Measurements from ENCODE around the gene SFRP4.
A peak's percentile ranks its signal among the peaks of the same experiment; 100 is the strongest.
"Not testable (repeated sequence)": the region's sequence is repeated elsewhere in the genome, so short reads cannot be mapped to it uniquely, and the experiment has no call there.

The SFRP4 gene

GRCh38 chr7:37954217-37954616 is 37.6 kb upstream of the SFRP4 start:
- WGBS (ENCODE audit: insufficient coverage) = no CpG with 5 or more reads among the region's 1 CpG
- POLR2A ChIA-PET; H3K4me3 ChIP-seq (ENCODE audit: control insufficient read depth in 1 of 7, extremely low read depth in 1 of 7, insufficient read depth in 4 of 7, low read depth in 2 of 7, low read length in 6 of 7); H3K27ac ChIP-seq (ENCODE audit: insufficient read depth in 1 of 2, low read depth in 1 of 2, low read length in 2 of 2, poor library complexity in 1 of 2, severe bottlenecking in 2 of 2); H3K27me3 ChIP-seq (replicated peaks in 2 of 5; ENCODE audit: control insufficient read depth in 4 of 5, insufficient read depth in 5 of 5, low read length in 4 of 5); CTCF ChIA-PET; H3K9me3 ChIP-seq (ENCODE audit: control extremely low read depth in 1 of 5, control insufficient read depth in 4 of 5, insufficient read depth in 2 of 5, low read depth in 1 of 5, low read length in 4 of 5); DNase-seq: not testable (repeated sequence)
- H3K36me3 ChIP-seq (ENCODE audit: control insufficient read depth in 4 of 4, insufficient read depth in 4 of 4, low read length in 3 of 4) = peaks cover 0 to 22% (median 9%) of the 10 kb centered on the region in 4 experiments
- peaks cover 0 to 15% (median 5%) of the 10 kb centered on the region in 4 experiments for H3K4me1 ChIP-seq (ENCODE audit: control extremely low read depth in 1 of 4, control insufficient read depth in 4 of 4, insufficient read depth in 4 of 4, low read length in 3 of 4)

- H3K36me3 ChIP-seq (ENCODE audit: control insufficient read depth in 4 of 4, insufficient read depth in 4 of 4, low read length in 3 of 4) = peaks cover 0 to 32% (median 10%) of the 10 kb centered on the region in 4 experiments
- POLR2A ChIA-PET = no interaction called here
- no CpG with 5 or more reads among the region's 2 CpGs for WGBS (ENCODE audit: insufficient coverage)
- no peaks in the 10 kb centered on the region for H3K9me3 ChIP-seq (ENCODE audit: control extremely low read depth in 1 of 5, control insufficient read depth in 4 of 5, insufficient read depth in 2 of 5, low read depth in 1 of 5, low read length in 4 of 5)
- H3K27me3 ChIP-seq (replicated peaks in 2 of 5; ENCODE audit: control insufficient read depth in 4 of 5, insufficient read depth in 5 of 5, low read length in 4 of 5) = no peaks in the 10 kb centered on the region
- H3K4me1 ChIP-seq (ENCODE audit: control extremely low read depth in 1 of 4, control insufficient read depth in 4 of 4, insufficient read depth in 4 of 4, low read length in 3 of 4) = peaks cover 0 to 15% (median 5%) of the 10 kb centered on the region in 4 experiments
- DNase-seq = peak in 2 of 3 donors; percentile 36 to 52
- H3K27ac ChIP-seq (ENCODE audit: insufficient read depth in 1 of 2, low read depth in 1 of 2, low read length in 2 of 2, poor library complexity in 1 of 2, severe bottlenecking in 2 of 2) = no peak overlapping the region
- CTCF ChIA-PET = interaction anchor here (1.0 kb wide), 1 partner anchor 33 kb away, joined by 3 read pairs; no protein-coding TSS in a partner anchor
- no peak overlapping the region for H3K4me3 ChIP-seq (ENCODE audit: control insufficient read depth in 1 of 7, extremely low read depth in 1 of 7, insufficient read depth in 4 of 7, low read depth in 2 of 7, low read length in 6 of 7)
These were observed 35.6 kb upstream of the SFRP4 start for GRCh38 chr7:37952240-37952639.

- H3K27ac ChIP-seq (ENCODE audit: insufficient read depth in 1 of 2, low read depth in 1 of 2, low read length in 2 of 2, poor library complexity in 1 of 2, severe bottlenecking in 2 of 2) = no peak overlapping the region
- no peak for DNase-seq
- POLR2A ChIA-PET = no interaction called here
- 96% methylated on average over 7 of the region's 7 CpGs for WGBS (ENCODE audit: insufficient coverage)
- no peaks in the 10 kb centered on the region for H3K27me3 ChIP-seq (replicated peaks in 2 of 5; ENCODE audit: control insufficient read depth in 4 of 5, insufficient read depth in 5 of 5, low read length in 4 of 5)
- CTCF ChIA-PET = no interaction called here
- H3K36me3 ChIP-seq (ENCODE audit: control insufficient read depth in 4 of 4, insufficient read depth in 4 of 4, low read length in 3 of 4) = peaks cover 0 to 32% (median 10%) of the 10 kb centered on the region in 4 experiments
- peaks cover 0 to 4% (median 0%) of the 10 kb centered on the region in 5 experiments for H3K9me3 ChIP-seq (ENCODE audit: control extremely low read depth in 1 of 5, control insufficient read depth in 4 of 5, insufficient read depth in 2 of 5, low read depth in 1 of 5, low read length in 4 of 5)
- no peak overlapping the region for H3K4me3 ChIP-seq (ENCODE audit: control insufficient read depth in 1 of 7, extremely low read depth in 1 of 7, insufficient read depth in 4 of 7, low read depth in 2 of 7, low read length in 6 of 7)
- H3K4me1 ChIP-seq (ENCODE audit: control extremely low read depth in 1 of 4, control insufficient read depth in 4 of 4, insufficient read depth in 4 of 4, low read length in 3 of 4) = peaks cover 0 to 12% (median 5%) of the 10 kb centered on the region in 4 experiments
These were observed 31.3 kb upstream of the SFRP4 start for GRCh38 chr7:37947941-37948210.

- H3K36me3 ChIP-seq (ENCODE audit: control insufficient read depth in 4 of 4, insufficient read depth in 4 of 4, low read length in 3 of 4) = peaks cover 0 to 34% (median 10%) of the 10 kb centered on the region in 4 experiments
- peaks cover 0 to 4% (median 0%) of the 10 kb centered on the region in 5 experiments for H3K9me3 ChIP-seq (ENCODE audit: control extremely low read depth in 1 of 5, control insufficient read depth in 4 of 5, insufficient read depth in 2 of 5, low read depth in 1 of 5, low read length in 4 of 5)
- DNase-seq = no peak
- no peaks in the 10 kb centered on the region for H3K27me3 ChIP-seq (replicated peaks in 2 of 5; ENCODE audit: control insufficient read depth in 4 of 5, insufficient read depth in 5 of 5, low read length in 4 of 5)
- CTCF ChIA-PET = no interaction called here
- WGBS (ENCODE audit: insufficient coverage) = 100% methylated on average over 4 of the region's 7 CpGs
- POLR2A ChIA-PET = no interaction called here
- no peak overlapping the region for H3K4me3 ChIP-seq (ENCODE audit: control insufficient read depth in 1 of 7, extremely low read depth in 1 of 7, insufficient read depth in 4 of 7, low read depth in 2 of 7, low read length in 6 of 7)
- no peak overlapping the region for H3K27ac ChIP-seq (ENCODE audit: insufficient read depth in 1 of 2, low read depth in 1 of 2, low read length in 2 of 2, poor library complexity in 1 of 2, severe bottlenecking in 2 of 2)
- H3K4me1 ChIP-seq (ENCODE audit: control extremely low read depth in 1 of 4, control insufficient read depth in 4 of 4, insufficient read depth in 4 of 4, low read length in 3 of 4) = peaks cover 0 to 9% (median 4%) of the 10 kb centered on the region in 4 experiments
These were observed 30.7 kb upstream of the SFRP4 start for GRCh38 chr7:37947138-37947940.

- POLR2A ChIA-PET = no interaction called here
- no peak for DNase-seq
- CTCF ChIA-PET = interaction anchor here (1.3 to 1.4 kb wide), 2 partner anchors 28 to 29 kb away, joined by 3 to 5 read pairs; partner anchors contain the start of gene SFRP4
- H3K36me3 ChIP-seq (ENCODE audit: control insufficient read depth in 4 of 4, insufficient read depth in 4 of 4, low read length in 3 of 4) = peaks cover 0 to 24% (median 6%) of the 10 kb centered on the region in 4 experiments
- peaks cover 0 to 7% (median 3%) of the 10 kb centered on the region in 4 experiments for H3K4me1 ChIP-seq (ENCODE audit: control extremely low read depth in 1 of 4, control insufficient read depth in 4 of 4, insufficient read depth in 4 of 4, low read length in 3 of 4)
- H3K27me3 ChIP-seq (replicated peaks in 2 of 5; ENCODE audit: control insufficient read depth in 4 of 5, insufficient read depth in 5 of 5, low read length in 4 of 5) = no peaks in the 10 kb centered on the region
- H3K4me3 ChIP-seq (ENCODE audit: control insufficient read depth in 1 of 7, extremely low read depth in 1 of 7, insufficient read depth in 4 of 7, low read depth in 2 of 7, low read length in 6 of 7) = no peak overlapping the region
- H3K9me3 ChIP-seq (ENCODE audit: control extremely low read depth in 1 of 5, control insufficient read depth in 4 of 5, insufficient read depth in 2 of 5, low read depth in 1 of 5, low read length in 4 of 5) = peaks cover 0 to 4% (median 0%) of the 10 kb centered on the region in 5 experiments
- H3K27ac ChIP-seq (ENCODE audit: insufficient read depth in 1 of 2, low read depth in 1 of 2, low read length in 2 of 2, poor library complexity in 1 of 2, severe bottlenecking in 2 of 2) = no peak overlapping the region
- 88% methylated on average over 2 of the region's 4 CpGs for WGBS (ENCODE audit: insufficient coverage)
These were observed 28.7 kb upstream of the SFRP4 start for GRCh38 chr7:37945336-37945735.

- H3K4me1 ChIP-seq (ENCODE audit: control extremely low read depth in 1 of 4, control insufficient read depth in 4 of 4, insufficient read depth in 4 of 4, low read length in 3 of 4) = peaks cover 0 to 7% (median 3%) of the 10 kb centered on the region in 4 experiments
- ChIA-PET CTCF (interaction anchor here (1.4 kb wide), 1 partner anchor 28 kb away, joined by 5 read pairs; the partner anchor contains the start of gene SFRP4), POLR2A (interaction anchor here (0.6 kb wide), 1 partner anchor 1881 kb away, joined by 6 read pairs; no protein-coding TSS in a partner anchor)
- no peak overlapping the region for H3K4me3 ChIP-seq (ENCODE audit: control insufficient read depth in 1 of 7, extremely low read depth in 1 of 7, insufficient read depth in 4 of 7, low read depth in 2 of 7, low read length in 6 of 7)
- H3K27me3 ChIP-seq (replicated peaks in 2 of 5; ENCODE audit: control insufficient read depth in 4 of 5, insufficient read depth in 5 of 5, low read length in 4 of 5) = no peaks in the 10 kb centered on the region
- H3K9me3 ChIP-seq (ENCODE audit: control extremely low read depth in 1 of 5, control insufficient read depth in 4 of 5, insufficient read depth in 2 of 5, low read depth in 1 of 5, low read length in 4 of 5) = peaks cover 0 to 4% (median 0%) of the 10 kb centered on the region in 5 experiments
- no CpG with 5 or more reads among the region's 2 CpGs for WGBS (ENCODE audit: insufficient coverage)
- H3K36me3 ChIP-seq (ENCODE audit: control insufficient read depth in 4 of 4, insufficient read depth in 4 of 4, low read length in 3 of 4) = peaks cover 0 to 18% (median 3%) of the 10 kb centered on the region in 4 experiments
- no peak overlapping the region for H3K27ac ChIP-seq (ENCODE audit: insufficient read depth in 1 of 2, low read depth in 1 of 2, low read length in 2 of 2, poor library complexity in 1 of 2, severe bottlenecking in 2 of 2)
- no peak for DNase-seq
These were observed 28.1 kb upstream of the SFRP4 start for GRCh38 chr7:37944737-37945054.
